SHP77 treated with DMSO at 0.1 percent for 48 hours (cell line): Measurements from ENCODE around the gene FSIP1.

Source experiments
- DNase-seq: peaks from one replicate; lab custom pipeline; 2025; lab: John Stamatoyannopoulos, UW

The FSIP1 gene

GRCh38 chr15:39720081-39720480, 62.6 kb downstream of the FSIP1 start:
- no peak for DNase-seq

- no peak for DNase-seq
Measured at GRCh38 chr15:39719109-39719508, 63.5 kb downstream of the FSIP1 start.

- DNase-seq = no peak
Measured at GRCh38 chr15:39717134-39717533, 65.5 kb downstream of the FSIP1 start.

GRCh38 chr15:39714251-39714650, 68.4 kb downstream of the FSIP1 start:
- DNase-seq = no peak

GRCh38 chr15:39713846-39714245, 68.8 kb downstream of the FSIP1 start:
- no peak for DNase-seq

GRCh38 chr15:39710681-39711080, 72.0 kb downstream of the FSIP1 start:
- no peak for DNase-seq

GRCh38 chr15:39709941-39710340, 72.7 kb downstream of the FSIP1 start:
- DNase-seq = no peak

- no peak for DNase-seq
Measured at GRCh38 chr15:39706206-39706605, 76.4 kb downstream of the FSIP1 start.

GRCh38 chr15:39704689-39705088, 78.0 kb downstream of the FSIP1 start:
- DNase-seq = no peak

- no peak for DNase-seq
Measured at GRCh38 chr15:39704235-39704634, 78.4 kb downstream of the FSIP1 start.

GRCh38 chr15:39701988-39702387, 80.7 kb downstream of the FSIP1 start:
- DNase-seq = no peak

- no peak for DNase-seq
Measured at GRCh38 chr15:39700375-39700700, 82.3 kb downstream of the FSIP1 start.

- DNase-seq = no peak
Measured at GRCh38 chr15:39699516-39700374, 82.9 kb downstream of the FSIP1 start.

GRCh38 chr15:39698444-39699390, 83.9 kb downstream of the FSIP1 start:
- DNase-seq = no peak

- no peak for DNase-seq
Measured at GRCh38 chr15:39697509-39697908, 85.1 kb downstream of the FSIP1 start.

GRCh38 chr15:39695793-39696192, 86.8 kb downstream of the FSIP1 start:
- DNase-seq = no peak

- DNase-seq = no peak
Measured at GRCh38 chr15:39692356-39693327, 90.0 kb downstream of the FSIP1 start.

GRCh38 chr15:39690881-39691634, 91.6 kb downstream of the FSIP1 start:
- DNase-seq = no peak

- no peak for DNase-seq
Measured at GRCh38 chr15:39687965-39688364, 94.7 kb downstream of the FSIP1 start.

- DNase-seq = peak; percentile 15
Measured at GRCh38 chr15:39685999-39686613, 96.5 kb downstream of the FSIP1 start.

- no peak for DNase-seq
Measured at GRCh38 chr15:39685367-39685766, 97.3 kb downstream of the FSIP1 start.
